Sigmoid colon (tissue), 7 donors: Measurements from ENCODE around the gene MAST1. TPM values are rescaled to one million over a fixed set of nuclear protein-coding genes. Genes with fewer than 3 reads are reported as not detected.

Experiments used
- DNase-seq: peaks from one replicate; pipeline ENCODE4 v3.0.0-alpha.2; 2019
- H3K27ac ChIP-seq, 4 donors: fragments of 200-600 bp; sonication (generic); one replicate each; pipeline ENCODE4 v1.5.1; 2016 to 2019; ENCODE audit warnings: mild to moderate bottlenecking in 1 of 4
- H3K27me3 ChIP-seq, 3 donors: fragments of 200-600 bp; sonication (generic); one replicate each; pipeline ENCODE4 v1.5.1; 2019; ENCODE audit warnings: mild to moderate bottlenecking in 1 of 3
- H3K36me3 ChIP-seq, 4 donors: fragments of 200-600 bp; sonication (generic); one replicate each; pipeline ENCODE4 v1.5.1; 2016 to 2019
- H3K4me1 ChIP-seq, 4 donors: fragments of 200-600 bp; sonication (generic); one replicate each; pipeline ENCODE4 v1.5.1; 2017 to 2019
- H3K4me3 ChIP-seq, 4 donors: fragments of 200-600 bp; sonication (generic); one replicate each; pipeline ENCODE4 v1.5.1; 2017 to 2019; ENCODE audit warnings: mild to moderate bottlenecking in 2 of 4, moderate library complexity in 1 of 4
- H3K9me3 ChIP-seq, 4 donors: fragments of 200-600 bp in 3 of 4; sonication (generic) in 3 of 4; one replicate each; pipeline versions ENCODE4 v1.5.1 to v1.6.1; 2013 to 2019
- CTCF ChIP-seq, 4 experiments: fragments of 450-650 bp in 3 of 4; fragments of 200-600 bp in 1 of 4; IDR thresholded peaks; one replicate each; pipeline ENCODE4 v1.5.1; 2016 to 2019; ENCODE audit warnings: antibody characterized with exemption in 4 of 4, mild to moderate bottlenecking in 3 of 4, moderate library complexity in 2 of 4
- EP300 ChIP-seq, 4 donors: sonication (generic); formaldehyde crosslinking; IDR thresholded peaks; one replicate each; pipeline ENCODE4 v1.6.1; 2017; ENCODE audit warnings: antibody characterized with exemption in 4 of 4
- POLR2A ChIP-seq, 2 donors: fragments of 450-650 bp; IDR thresholded peaks; one replicate each; pipeline ENCODE4 v1.6.1; 2016; ENCODE audit warnings: antibody characterized with exemption in 2 of 2, mild to moderate bottlenecking in 2 of 2, moderate library complexity in 2 of 2
- POLR2AphosphoS5 ChIP-seq, 4 donors: sonication (generic); formaldehyde crosslinking; IDR thresholded peaks; one replicate each; pipeline ENCODE4 v1.6.1; 2017; ENCODE audit warnings: antibody characterized with exemption in 4 of 4
- WGBS, 2 donors: extraction: QIAGEN DNeasy Blood & Tissue Kit; methylation state at CpG; one replicate each; pipeline ENCODE4 v1.1.7; 2013; 5-methylcytosine and 5-hydroxymethylcytosine counted together
- intact Hi-C: fragments of 100-400 bp; cut with DNase I; formaldehyde crosslinking; loops from one replicate; pipeline ENCODE4 v1.15.1; 2023
- polyA plus RNA-seq, 3 donors: library from polyadenylated mRNA; stranded (reverse); fragments of 200-250 nt; gene quantifications; one replicate each; pipeline ENCODE4 v1.2.3, GENCODE V29; 2013
- total RNA-seq, 4 donors: library from RNA; depleted of rRNA; stranded (reverse); fragments of >200 nt; gene quantifications; one replicate each; pipeline ENCODE4 v1.1.0, GENCODE V29; 2016
- donor health status: healthy with polysubstance abuse.
- donor health status: Bipolar disorder and iron deficiency.
- donor health status: healthy.

The MAST1 gene
- total and polyA plus RNA-seq, 7 donors, result 0.49 to 3.3 (median 1.2) TPM

- 1% methylated on average over 22 of the region's 22 CpGs for WGBS, 2 donors
- H3K4me3 ChIP-seq, result peak overlapping the region; percentile 72 to 99 (median 90)
- no peaks in the 10 kb centered on the region for H3K36me3 ChIP-seq
- no peaks in the 10 kb centered on the region for H3K9me3 ChIP-seq
- H3K27me3 ChIP-seq, result no peaks in the 10 kb centered on the region
- peak overlapping the region; percentile 97 to 100 (median 98) for H3K27ac ChIP-seq
- no peak for TF ChIP-seq POLR2AphosphoS5 (IDR thresholded peaks at IDR 0.05)
- no peak for TF ChIP-seq POLR2A (IDR thresholded peaks at IDR 0.05)
- TF ChIP-seq EP300 (IDR thresholded peaks at IDR 0.05), result peak in 1 of 4 donors; percentile 50
- DNase-seq, result no peak
- intact Hi-C loops, result loop anchor here (5.0 kb wide), 3 partner anchors 217 to 1057 kb away; partner anchors contain the start of genes IER2 and STX10
- peaks cover 0 to 59% (median 52%) of the 10 kb centered on the region in 4 donors for H3K4me1 ChIP-seq
Observed at GRCh38 chr19:12790628-12791344, 47.5 kb upstream of the MAST1 start.

GRCh38 chr19:12791345-12792050, 46.8 kb upstream of the MAST1 start, which contains the start of gene JUNB:
JUNB (plus strand) TSS chr19:12791486; CDS start chr19:12791772, 286 bp downstream.
- intact Hi-C loops, result loop anchor here (5.0 kb wide), 3 partner anchors 216 to 1056 kb away; partner anchors contain the start of genes IER2 and STX10
- TF ChIP-seq POLR2AphosphoS5 (IDR thresholded peaks at IDR 0.05) (peak; percentile 100), EP300 (IDR thresholded peaks at IDR 0.05) (peak in 3 of 4 donors; percentile 73 to 98 (median 96)), POLR2A (IDR thresholded peaks at IDR 0.05) (peak; percentile 100), CTCF (IDR thresholded peaks at IDR 0.05) (no peak)
- peak within 1 kb of the TSS; percentile 72 to 99 (median 90) for H3K4me3 ChIP-seq
- DNase-seq, result peak; percentile 99
- 0% methylated on average over 73 of the region's 73 CpGs for WGBS, 2 donors
- peaks cover 0 to 60% (median 52%) of the 10 kb centered on the region in 4 donors for H3K4me1 ChIP-seq
- H3K36me3 ChIP-seq, result no peaks in the 10 kb centered on the region
- H3K27me3 ChIP-seq, result no peaks in the 10 kb centered on the region
- H3K9me3 ChIP-seq, result no peaks in the 10 kb centered on the region
- H3K27ac ChIP-seq, result peak within 1 kb of the TSS; percentile 97 to 100 (median 98)

- peaks cover 0 to 56% (median 48%) of the 10 kb centered on the region in 4 donors for H3K4me1 ChIP-seq
Observed at GRCh38 chr19:12792051-12792852, 46.1 kb upstream of the MAST1 start.

GRCh38 chr19:12792853-12793289, 45.4 kb upstream of the MAST1 start:
- no peak for DNase-seq
- no peak for TF ChIP-seq EP300 (IDR thresholded peaks at IDR 0.05)
- no peak for TF ChIP-seq POLR2A (IDR thresholded peaks at IDR 0.05)
- no peak for TF ChIP-seq CTCF (IDR thresholded peaks at IDR 0.05)
- no peak for TF ChIP-seq POLR2AphosphoS5 (IDR thresholded peaks at IDR 0.05)
- H3K36me3 ChIP-seq, result no peaks in the 10 kb centered on the region
- no peaks in the 10 kb centered on the region for H3K27me3 ChIP-seq
- H3K27ac ChIP-seq, result peak overlapping the region; percentile 97 to 100 (median 98)
- no peaks in the 10 kb centered on the region for H3K9me3 ChIP-seq
- peaks cover 0 to 50% (median 43%) of the 10 kb centered on the region in 4 donors for H3K4me1 ChIP-seq
- intact Hi-C loops, result loop anchor here (5.0 kb wide), 3 partner anchors 214 to 1054 kb away; partner anchors contain the start of genes IER2 and STX10
- peak overlapping the region; percentile 72 to 99 (median 90) for H3K4me3 ChIP-seq
- WGBS, 2 donors, result 0% methylated on average over 22 of the region's 22 CpGs

More at GRCh38 chr19:12792051-12792852, 46.1 kb upstream of the MAST1 start:
- intact Hi-C loops, result loop anchor here (5.0 kb wide), 3 partner anchors 215 to 1055 kb away; partner anchors contain the start of genes IER2 and STX10
- no peaks in the 10 kb centered on the region for H3K27me3 ChIP-seq
- peak overlapping the region; percentile 97 to 100 (median 98) for H3K27ac ChIP-seq
- TF ChIP-seq EP300 (IDR thresholded peaks at IDR 0.05), result no peak
- TF ChIP-seq POLR2AphosphoS5 (IDR thresholded peaks at IDR 0.05), result peak; percentile 65 to 83 (median 76)
- TF ChIP-seq POLR2A (IDR thresholded peaks at IDR 0.05), result peak in 1 of 2 donors; percentile 13
- no peak for TF ChIP-seq CTCF (IDR thresholded peaks at IDR 0.05)
- WGBS, 2 donors, result 0% methylated on average over 84 of the region's 84 CpGs
- H3K36me3 ChIP-seq, result no peaks in the 10 kb centered on the region
- H3K9me3 ChIP-seq, result no peaks in the 10 kb centered on the region
- DNase-seq, result peak; percentile 89
- peak overlapping the region; percentile 72 to 99 (median 90) for H3K4me3 ChIP-seq
